ENCODE measurements around the gene MTNR1A.

GRCh38 chr4:186570193-186570996 lies 15.0 kb upstream of the MTNR1A start:
- TF ChIP-seq POLR2A (IDR thresholded peaks at IDR 0.05) (no peak), CTCF (IDR thresholded peaks at IDR 0.05 in 8 of 11, conservative IDR thresholded peaks at IDR 0.05 in 3 of 11) (no peak)
